Glutamatergic neuron (in vitro differentiated cells): ENCODE results near the gene FADD. TPM values are rescaled to one million over a fixed set of nuclear protein-coding genes. Genes with fewer than 3 reads are reported as not detected.

Experiments used
- DNase-seq: peaks from one replicate; pipeline ENCODE4 v3.0.0; 2022
- H3K27ac Mint-ChIP-seq: one replicate; pipeline ENCODE4 v1.8.0; 2020; ENCODE audit warnings: mild to moderate bottlenecking, mixed read lengths, inconsistent platforms; ENCODE audit not compliant: unreplicated experiment
- H3K27me3 Mint-ChIP-seq: one replicate; pipeline ENCODE4 v1.8.0; 2020; ENCODE audit warnings: mild to moderate bottlenecking, moderate library complexity, mixed read lengths, inconsistent platforms; ENCODE audit not compliant: unreplicated experiment
- H3K36me3 Mint-ChIP-seq: one replicate; pipeline ENCODE4 v1.8.0; 2020; ENCODE audit warnings: mild to moderate bottlenecking, mixed read lengths, inconsistent platforms; ENCODE audit not compliant: unreplicated experiment
- H3K4me1 Mint-ChIP-seq: one replicate; pipeline ENCODE4 v1.8.0; 2020; ENCODE audit warnings: mild to moderate bottlenecking, low read depth, mixed read lengths, inconsistent platforms; ENCODE audit not compliant: unreplicated experiment
- H3K4me3 Mint-ChIP-seq: one replicate; pipeline ENCODE4 v1.8.0; 2020; ENCODE audit warnings: mild to moderate bottlenecking, mixed read lengths, inconsistent platforms; ENCODE audit not compliant: unreplicated experiment
- H3K9me3 Mint-ChIP-seq: one replicate; pipeline ENCODE4 v1.8.0; 2020; ENCODE audit warnings: mild to moderate bottlenecking, moderate library complexity, mixed read lengths, inconsistent platforms; ENCODE audit not compliant: unreplicated experiment
- total RNA-seq: library from RNA; stranded (reverse); fragmentation: NEBNext Ultra II Directional; extraction: Animal tissue kit (Norgen Biotek cat#: 25700); gene quantifications from one replicate; pipeline ENCODE4 v1.2.1, GENCODE V29; 2021; ENCODE audit not compliant: unreplicated experiment
- TF ChIP-seq, protein P1 (sequence below): fragments of 200-600 bp; sonication (generic); IDR thresholded peaks from one replicate; pipeline ENCODE4 v1.5.0; 2021; ENCODE audit not compliant: partially characterized antibody, unreplicated experiment

Gene FADD
- total RNA-seq, 1 donor from 2014 or later = 23.1 TPM

DNA sequence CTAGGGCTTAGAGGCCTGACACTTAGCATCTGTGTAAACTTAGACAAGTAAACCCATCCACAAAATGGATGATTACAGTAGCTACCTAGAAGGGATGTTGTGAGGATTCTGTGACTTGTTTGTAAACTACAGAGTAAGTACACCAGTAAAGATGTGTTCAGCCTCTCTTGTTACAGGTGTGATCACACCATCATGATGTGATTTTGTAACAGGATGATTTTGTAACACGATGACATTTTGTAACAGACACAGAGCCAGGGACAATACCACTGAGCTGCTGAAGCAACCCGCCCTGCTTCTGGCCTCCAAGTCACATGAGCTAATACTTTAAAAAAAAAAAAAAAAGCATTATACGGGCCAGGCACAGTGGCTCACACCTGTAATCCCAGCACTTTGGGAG lies 17.0 kb downstream of the FADD start:
- H3K27ac Mint-ChIP-seq = no peak overlapping the region
- peaks cover 9% of the 10 kb centered on the region for H3K4me1 Mint-ChIP-seq

DNA sequence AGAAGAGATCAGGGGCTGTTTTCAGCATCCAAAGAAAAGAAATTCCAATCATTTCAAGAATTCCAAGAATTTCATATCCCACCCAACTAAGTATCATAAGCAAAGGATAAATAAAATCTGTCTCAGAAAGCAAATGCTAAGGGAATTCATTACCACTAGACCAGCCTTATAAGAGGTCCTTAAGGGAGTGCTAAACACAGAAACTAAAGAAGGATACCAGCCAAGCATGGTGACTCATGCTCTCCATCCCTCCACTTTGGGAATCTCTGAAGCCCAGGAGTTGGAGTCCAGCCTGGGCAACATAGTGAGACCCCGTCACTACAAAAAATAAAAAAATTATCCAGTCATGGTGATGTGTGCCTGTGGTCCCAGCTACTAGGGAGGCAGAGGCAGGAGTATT lies 17.8 kb downstream of the FADD start:
- no peak overlapping the region for H3K4me3 Mint-ChIP-seq
- peaks cover 1% of the 10 kb centered on the region for H3K9me3 Mint-ChIP-seq
- peaks cover 6% of the 10 kb centered on the region for H3K27me3 Mint-ChIP-seq
- DNase-seq = no peak
- no peaks in the 10 kb centered on the region for H3K36me3 Mint-ChIP-seq
- H3K4me1 Mint-ChIP-seq = peaks cover 9% of the 10 kb centered on the region
- TF ChIP-seq, protein P1, sequence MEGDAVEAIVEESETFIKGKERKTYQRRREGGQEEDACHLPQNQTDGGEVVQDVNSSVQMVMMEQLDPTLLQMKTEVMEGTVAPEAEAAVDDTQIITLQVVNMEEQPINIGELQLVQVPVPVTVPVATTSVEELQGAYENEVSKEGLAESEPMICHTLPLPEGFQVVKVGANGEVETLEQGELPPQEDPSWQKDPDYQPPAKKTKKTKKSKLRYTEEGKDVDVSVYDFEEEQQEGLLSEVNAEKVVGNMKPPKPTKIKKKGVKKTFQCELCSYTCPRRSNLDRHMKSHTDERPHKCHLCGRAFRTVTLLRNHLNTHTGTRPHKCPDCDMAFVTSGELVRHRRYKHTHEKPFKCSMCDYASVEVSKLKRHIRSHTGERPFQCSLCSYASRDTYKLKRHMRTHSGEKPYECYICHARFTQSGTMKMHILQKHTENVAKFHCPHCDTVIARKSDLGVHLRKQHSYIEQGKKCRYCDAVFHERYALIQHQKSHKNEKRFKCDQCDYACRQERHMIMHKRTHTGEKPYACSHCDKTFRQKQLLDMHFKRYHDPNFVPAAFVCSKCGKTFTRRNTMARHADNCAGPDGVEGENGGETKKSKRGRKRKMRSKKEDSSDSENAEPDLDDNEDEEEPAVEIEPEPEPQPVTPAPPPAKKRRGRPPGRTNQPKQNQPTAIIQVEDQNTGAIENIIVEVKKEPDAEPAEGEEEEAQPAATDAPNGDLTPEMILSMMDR = no peak
- no peak overlapping the region for H3K27ac Mint-ChIP-seq

More for the DNA sequence above, 17.0 kb downstream of the FADD start:
- TF ChIP-seq, protein P1 = no peak
- Mint-ChIP-seq H3K9me3 (peaks cover 1% of the 10 kb centered on the region), H3K36me3 (no peaks in the 10 kb centered on the region), H3K27me3 (peaks cover 6% of the 10 kb centered on the region), H3K4me3 (no peak overlapping the region)
- DNase-seq = no peak

DNA sequence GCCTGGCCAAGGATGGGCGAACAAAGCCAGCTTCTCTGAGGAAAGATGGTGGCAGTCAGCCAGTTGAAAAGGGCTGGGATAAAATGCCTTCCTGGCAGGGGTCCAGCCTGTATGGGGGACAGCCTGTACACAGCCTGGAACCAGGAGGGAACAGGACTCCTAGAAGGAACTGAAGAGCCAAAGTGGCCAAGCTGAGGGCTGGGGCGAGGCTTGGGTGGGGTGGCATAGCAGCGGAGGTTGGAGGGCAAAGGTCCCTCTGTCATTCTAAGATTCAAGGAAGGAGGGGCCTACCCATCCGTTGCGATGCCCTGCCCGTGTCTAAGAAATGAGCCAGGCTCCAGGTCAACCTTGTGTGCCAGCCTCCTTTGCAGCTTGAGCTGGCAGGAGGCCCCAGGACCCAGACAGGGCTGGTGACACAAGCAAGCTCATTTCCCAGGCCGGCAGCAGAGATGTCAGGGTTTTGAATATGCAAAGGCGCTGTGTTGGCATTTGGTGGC lies 22.6 kb downstream of the FADD start:
- Mint-ChIP-seq H3K36me3 (no peaks in the 10 kb centered on the region), H3K4me3 (no peak overlapping the region), H3K27me3 (no peaks in the 10 kb centered on the region), H3K4me1 (no peaks in the 10 kb centered on the region), H3K9me3 (peaks cover 3% of the 10 kb centered on the region), H3K27ac (no peak overlapping the region)
- TF ChIP-seq, protein P1 = no peak
- no peak for DNase-seq

DNA sequence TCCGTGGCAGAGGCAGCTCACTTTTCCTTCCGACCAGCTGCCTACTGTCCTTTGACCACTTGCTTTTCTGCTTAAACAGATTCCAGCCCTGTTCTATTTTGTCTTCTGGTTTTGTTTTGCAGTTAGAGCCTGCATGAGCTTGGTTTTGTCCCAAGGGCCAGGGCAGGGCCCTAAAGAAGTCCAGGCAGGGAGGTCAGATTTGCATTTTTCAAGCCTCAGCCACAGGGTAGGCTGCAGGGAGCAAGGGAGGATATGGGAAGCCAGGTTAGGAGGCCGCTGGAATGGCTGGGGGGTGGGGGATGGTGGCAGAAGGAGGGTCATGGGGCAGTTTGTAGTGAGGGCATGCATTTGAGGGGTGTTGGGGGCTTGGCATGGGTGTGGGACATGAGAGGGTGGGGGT lies 23.1 kb downstream of the FADD start:
- Mint-ChIP-seq H3K4me1 (no peaks in the 10 kb centered on the region), H3K4me3 (no peak overlapping the region), H3K9me3 (peaks cover 3% of the 10 kb centered on the region), H3K36me3 (no peaks in the 10 kb centered on the region), H3K27me3 (no peaks in the 10 kb centered on the region), H3K27ac (no peak overlapping the region)
- DNase-seq = no peak
- TF ChIP-seq, protein P1 = no peak

DNA sequence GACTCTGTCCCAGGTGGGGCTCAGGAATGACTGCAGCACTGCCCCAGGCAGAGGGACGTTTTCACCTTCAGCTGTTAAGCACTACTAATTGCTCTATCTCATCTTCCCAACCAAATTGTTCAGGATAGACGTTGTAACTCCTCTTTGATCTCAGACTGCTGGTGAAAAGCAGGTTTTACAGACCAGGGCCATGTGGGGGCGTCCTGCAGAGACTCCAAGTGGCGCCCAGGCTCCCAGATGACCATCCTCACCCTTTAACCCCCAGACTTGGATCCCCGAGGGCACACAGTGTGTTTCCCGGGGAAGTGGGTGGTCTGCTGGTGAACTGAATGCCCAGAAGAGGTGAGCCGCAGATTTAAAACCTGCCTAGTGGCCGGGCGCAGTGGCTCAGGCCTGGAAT lies 23.9 kb downstream of the FADD start:
- no peaks in the 10 kb centered on the region for H3K4me1 Mint-ChIP-seq
- no peaks in the 10 kb centered on the region for H3K36me3 Mint-ChIP-seq
- no peak overlapping the region for H3K27ac Mint-ChIP-seq
- H3K9me3 Mint-ChIP-seq = peaks cover 3% of the 10 kb centered on the region
- no peak overlapping the region for H3K4me3 Mint-ChIP-seq
- DNase-seq = peak; percentile 44
- H3K27me3 Mint-ChIP-seq = no peaks in the 10 kb centered on the region
- TF ChIP-seq, protein P1 = peak; percentile 29
